Right lobe of liver (tissue), 4 donors: ENCODE results near the gene CYP4A22.
"Not testable (repeated sequence)": the region's sequence is repeated elsewhere in the genome, so short reads cannot be mapped to it uniquely, and the experiment has no call there.

Experiments used
- POLR2A ChIP-seq: fragments of 450-650 bp; IDR thresholded peaks from one replicate; pipeline ENCODE4 v1.6.1; 2017; ENCODE audit warnings: antibody characterized with exemption, mild to moderate bottlenecking
- TF ChIP-seq, protein P1 (sequence below), 4 donors: fragments of 200-600 bp in 3 of 4; fragments of 450-650 bp in 1 of 4; IDR thresholded peaks; one replicate each; pipeline versions ENCODE4 v1.5.1 to v1.8.0; 2016 to 2022; ENCODE audit warnings: antibody characterized with exemption in 4 of 4, mild to moderate bottlenecking in 2 of 4
- donor health status: DM: no; HTN: no; CAD: no.
- donor health status: DM: no; HTN: no; CAD: no.
- donor health status: DM: no; HTN: yes; CAD: no.

- TF ChIP-seq, protein P1, sequence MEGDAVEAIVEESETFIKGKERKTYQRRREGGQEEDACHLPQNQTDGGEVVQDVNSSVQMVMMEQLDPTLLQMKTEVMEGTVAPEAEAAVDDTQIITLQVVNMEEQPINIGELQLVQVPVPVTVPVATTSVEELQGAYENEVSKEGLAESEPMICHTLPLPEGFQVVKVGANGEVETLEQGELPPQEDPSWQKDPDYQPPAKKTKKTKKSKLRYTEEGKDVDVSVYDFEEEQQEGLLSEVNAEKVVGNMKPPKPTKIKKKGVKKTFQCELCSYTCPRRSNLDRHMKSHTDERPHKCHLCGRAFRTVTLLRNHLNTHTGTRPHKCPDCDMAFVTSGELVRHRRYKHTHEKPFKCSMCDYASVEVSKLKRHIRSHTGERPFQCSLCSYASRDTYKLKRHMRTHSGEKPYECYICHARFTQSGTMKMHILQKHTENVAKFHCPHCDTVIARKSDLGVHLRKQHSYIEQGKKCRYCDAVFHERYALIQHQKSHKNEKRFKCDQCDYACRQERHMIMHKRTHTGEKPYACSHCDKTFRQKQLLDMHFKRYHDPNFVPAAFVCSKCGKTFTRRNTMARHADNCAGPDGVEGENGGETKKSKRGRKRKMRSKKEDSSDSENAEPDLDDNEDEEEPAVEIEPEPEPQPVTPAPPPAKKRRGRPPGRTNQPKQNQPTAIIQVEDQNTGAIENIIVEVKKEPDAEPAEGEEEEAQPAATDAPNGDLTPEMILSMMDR (IDR thresholded peaks at IDR 0.05) = not testable (repeated sequence)
- not testable (repeated sequence) for TF ChIP-seq POLR2A
These were observed 3.1 kb downstream of the CYP4A22 start for GRCh38 chr1:47140358-47140757.
